Activated CD8-positive, alpha-beta memory T cell treated with anti-CD3 and anti-CD28 coated beads for 36 hours (primary cell): ENCODE measurements around the gene PDLIM3. TPM values are rescaled to one million over a fixed set of nuclear protein-coding genes. Genes with fewer than 3 reads are reported as not detected.

Experiments used
- CTCF ChIA-PET: fragments of 350-600 bp; sonication (Branson Sonifier 250); formaldehyde crosslinking; loops from one replicate; lab custom pipeline; 2021; ENCODE audit warnings: antibody characterized with exemption; lab: Charles Lee
- POLR2A ChIA-PET: fragments of 350-600 bp; sonication (Branson Sonifier 250); formaldehyde crosslinking; loops from one replicate; lab custom pipeline; 2021; ENCODE audit warnings: antibody characterized with exemption; lab: Charles Lee
- total RNA-seq, 2 experiments: library from RNA; stranded (reverse); gene quantifications; one replicate each; pipeline ENCODE4 v1.2.3, GENCODE V29; 2021

PDLIM3 gene, protein sequence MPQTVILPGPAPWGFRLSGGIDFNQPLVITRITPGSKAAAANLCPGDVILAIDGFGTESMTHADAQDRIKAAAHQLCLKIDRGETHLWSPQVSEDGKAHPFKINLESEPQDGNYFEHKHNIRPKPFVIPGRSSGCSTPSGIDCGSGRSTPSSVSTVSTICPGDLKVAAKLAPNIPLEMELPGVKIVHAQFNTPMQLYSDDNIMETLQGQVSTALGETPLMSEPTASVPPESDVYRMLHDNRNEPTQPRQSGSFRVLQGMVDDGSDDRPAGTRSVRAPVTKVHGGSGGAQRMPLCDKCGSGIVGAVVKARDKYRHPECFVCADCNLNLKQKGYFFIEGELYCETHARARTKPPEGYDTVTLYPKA
- not detected for total RNA-seq

DNA sequence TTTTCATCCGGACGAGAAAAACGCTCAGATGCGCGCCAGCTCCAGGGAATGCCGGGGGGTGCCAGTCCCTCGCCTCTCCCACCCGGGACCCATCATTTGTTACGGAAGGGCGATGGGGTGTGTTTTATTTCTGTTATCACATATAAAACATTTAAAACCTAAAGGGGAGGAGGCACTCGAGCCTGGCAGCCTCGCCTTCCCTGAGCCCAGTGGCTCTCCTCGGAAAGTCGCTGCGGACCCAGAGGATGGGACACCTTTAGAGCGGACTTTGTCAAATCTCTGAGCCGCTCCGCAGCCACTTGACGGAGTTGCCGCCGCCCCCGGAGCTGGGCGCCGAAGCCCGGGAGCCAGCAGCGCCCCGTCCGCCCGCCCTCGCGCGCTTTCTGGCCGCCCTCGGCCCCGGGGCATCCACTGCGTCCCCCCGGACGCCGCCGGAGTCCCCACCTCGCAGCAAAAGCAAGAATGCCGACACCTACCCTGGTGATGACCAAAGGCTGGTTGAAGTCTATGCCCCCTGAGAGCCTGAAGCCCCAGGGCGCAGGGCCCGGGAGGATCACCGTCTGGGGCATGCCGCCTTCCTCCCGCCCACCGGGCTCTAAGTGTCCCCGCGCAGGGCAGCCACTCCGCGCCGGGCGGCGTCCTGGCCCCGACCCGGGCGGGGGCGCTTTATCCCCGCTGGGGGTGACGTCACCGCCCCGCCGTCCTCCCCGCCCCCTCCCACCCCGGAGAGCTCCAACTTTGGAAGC lies at the start of gene PDLIM3:
TSS of gene PDLIM3 (minus strand) at position 642 of the 746 bp plus-strand sequence. CDS start at position 569, 73 bp downstream.
- POLR2A ChIA-PET, result no interaction called here
- CTCF ChIA-PET, result interaction anchor here (1.3 kb wide), 1 partner anchor 63 kb away, joined by 3 read pairs; no protein-coding TSS in a partner anchor

DNA sequence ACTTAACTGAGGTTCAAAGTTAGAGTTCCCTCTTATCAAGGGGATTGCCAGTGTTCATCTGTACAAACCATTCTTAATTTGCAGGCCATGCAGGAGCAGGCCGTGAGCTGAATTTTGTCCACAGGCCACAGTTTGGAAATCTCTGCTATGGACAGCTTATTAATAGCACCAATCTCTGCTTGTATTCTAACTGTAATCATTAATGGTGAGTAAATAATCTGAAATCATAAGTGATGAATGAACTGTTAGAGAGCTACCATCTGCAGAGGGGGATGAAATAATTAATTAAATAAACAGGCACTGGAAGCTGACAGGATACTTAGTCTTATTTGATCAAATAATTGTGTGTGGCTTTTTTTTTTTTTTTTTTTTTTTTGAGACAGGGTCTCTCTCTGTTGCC lies 48.5 kb upstream of the PDLIM3 start:
- ChIA-PET CTCF (interaction anchor here (0.7 kb wide), 1 partner anchor 9 kb away, joined by 4 read pairs; no protein-coding TSS in a partner anchor), POLR2A (no interaction called here)

GRCh38 chr4:185582651-185583400 lies 47.5 kb upstream of the PDLIM3 start:
- POLR2A ChIA-PET, result no interaction called here

DNA sequence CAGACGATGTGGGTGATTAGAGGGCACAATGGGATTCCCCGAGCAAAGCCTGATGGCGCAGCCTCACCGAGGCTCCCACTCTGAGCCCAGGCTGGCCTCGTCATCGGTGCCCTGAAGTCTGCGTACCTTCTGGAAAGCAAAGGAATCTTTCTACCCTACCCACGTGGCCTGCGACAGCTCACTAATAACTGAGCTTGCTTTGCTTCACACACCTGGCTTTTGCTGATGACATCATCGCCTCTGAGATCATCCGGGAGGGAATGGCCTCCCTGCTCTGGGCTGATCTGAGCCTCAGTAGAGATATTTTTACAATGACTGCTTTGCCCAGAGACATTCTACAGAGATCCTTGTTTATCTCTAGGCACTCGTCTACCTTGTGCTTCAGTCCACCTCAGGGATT lies 45.4 kb upstream of the PDLIM3 start:
- POLR2A ChIA-PET, result no interaction called here
- CTCF ChIA-PET, result no interaction called here

More at GRCh38 chr4:185582651-185583400, 47.5 kb upstream of the PDLIM3 start:
- CTCF ChIA-PET, result interaction anchor here (1.2 kb wide), 1 partner anchor 15 kb away, joined by 3 read pairs; no protein-coding TSS in a partner anchor

- CTCF ChIA-PET, result no interaction called here
- POLR2A ChIA-PET, result no interaction called here
These were observed 43.0 kb upstream of the PDLIM3 start for GRCh38 chr4:185578284-185578683.

DNA sequence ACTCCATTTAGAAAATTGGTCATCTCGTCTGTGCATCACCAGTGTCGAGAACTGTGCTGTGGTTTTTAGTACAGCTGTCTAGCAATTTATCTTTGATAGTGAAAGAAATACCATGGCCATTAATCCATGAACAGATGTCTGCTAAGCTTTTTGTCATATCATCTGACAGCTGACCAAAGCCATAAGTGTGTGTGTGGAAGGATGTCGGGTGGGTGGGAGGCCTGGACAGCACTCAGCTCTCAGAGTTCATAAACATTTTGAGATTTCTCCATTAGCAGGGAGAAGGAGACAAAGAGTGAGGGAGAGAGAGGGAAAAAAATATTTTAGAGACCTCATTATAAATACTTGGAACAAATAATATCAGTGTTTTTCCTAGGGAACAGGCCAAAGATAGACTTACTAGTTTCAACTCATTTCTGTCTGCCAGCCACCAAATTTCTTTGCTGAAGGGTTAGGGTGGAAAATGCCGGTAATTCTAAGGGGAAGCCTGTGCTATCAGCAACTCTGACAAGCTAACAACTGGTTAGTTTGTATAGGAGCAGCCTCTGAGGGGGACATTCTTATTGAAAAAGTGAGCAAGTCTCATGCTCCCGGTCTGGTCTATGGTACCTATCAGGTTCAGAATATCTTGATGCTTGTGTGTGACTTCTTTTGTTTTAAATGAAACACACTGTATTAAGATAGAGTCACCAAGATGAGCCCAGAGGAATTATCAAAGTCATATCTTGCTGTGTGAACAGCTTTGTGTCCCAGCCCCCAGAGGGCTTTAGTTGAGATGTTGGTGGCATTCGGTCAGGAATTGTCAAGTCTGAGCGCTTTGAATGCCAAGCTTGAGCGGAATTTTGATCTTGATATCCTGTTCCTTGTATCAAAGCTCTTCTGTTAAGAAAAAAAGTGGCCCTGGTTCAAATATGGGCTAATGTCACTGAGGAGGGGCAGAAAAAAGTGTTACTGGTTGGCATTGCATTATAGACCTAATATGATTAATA lies 41.9 kb upstream of the PDLIM3 start:
- POLR2A ChIA-PET, result no interaction called here
- CTCF ChIA-PET, result no interaction called here

DNA sequence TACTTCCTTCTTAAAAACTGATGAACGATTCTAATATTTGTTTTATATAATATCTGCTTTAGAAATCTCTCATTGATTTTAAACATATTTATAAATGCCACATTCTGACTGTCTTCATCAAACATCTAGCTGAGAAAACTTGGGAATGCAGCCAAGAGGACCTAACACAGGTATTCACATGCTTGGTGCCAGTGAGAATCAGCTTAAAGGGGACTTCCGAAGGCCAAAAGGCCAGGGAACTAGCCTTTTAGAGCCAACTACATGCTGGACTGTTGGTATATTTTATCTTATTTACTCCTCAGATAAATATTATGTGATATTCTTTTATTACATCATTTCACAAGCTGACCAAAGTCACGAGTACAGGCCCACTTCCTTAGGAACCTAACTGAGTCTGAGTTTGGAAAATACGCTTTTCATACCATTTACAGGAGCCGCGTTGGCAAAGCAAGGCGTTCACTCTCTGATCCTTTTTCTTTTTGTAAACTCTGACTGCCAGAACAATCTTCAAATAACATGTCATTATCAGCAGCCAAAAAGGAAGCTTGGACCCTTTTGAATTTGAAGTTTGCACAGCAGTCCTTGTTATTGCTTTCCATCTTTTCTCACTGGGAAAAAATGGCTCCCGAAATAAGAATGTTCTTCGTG lies 41.1 kb upstream of the PDLIM3 start:
- CTCF ChIA-PET, result interaction anchor here (0.7 kb wide), 2 partner anchors 434 to 545 kb away, joined by 3 read pairs; partner anchors contain the start of gene SLC25A4
- POLR2A ChIA-PET, result no interaction called here

DNA sequence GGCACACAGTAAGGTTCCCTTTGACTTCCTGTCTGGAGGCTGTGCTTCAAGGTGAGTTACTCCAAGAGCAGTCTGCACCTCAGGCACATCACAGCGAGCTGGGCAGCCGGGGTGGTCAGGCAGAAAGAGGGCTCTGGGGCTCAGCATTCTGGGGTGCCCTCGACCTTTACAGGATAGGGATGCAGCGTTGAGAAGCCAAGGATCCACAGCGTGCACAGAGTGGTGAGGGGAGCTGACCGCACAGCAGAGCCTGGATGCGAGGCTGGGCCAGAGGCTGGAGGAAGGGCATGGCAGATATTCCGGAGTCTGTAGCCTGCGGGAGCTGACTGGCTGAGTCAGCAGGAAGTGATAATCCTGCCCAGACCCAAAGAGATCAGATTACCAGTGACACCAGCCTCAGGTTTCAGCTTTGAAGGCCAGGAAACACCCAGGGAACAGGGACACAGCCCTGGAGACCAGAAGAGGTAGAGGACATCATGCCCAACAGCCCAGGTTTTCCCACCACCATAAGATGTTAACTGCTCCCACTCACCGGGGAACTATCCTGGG lies 38.4 kb upstream of the PDLIM3 start:
- POLR2A ChIA-PET, result no interaction called here
- CTCF ChIA-PET, result no interaction called here

DNA sequence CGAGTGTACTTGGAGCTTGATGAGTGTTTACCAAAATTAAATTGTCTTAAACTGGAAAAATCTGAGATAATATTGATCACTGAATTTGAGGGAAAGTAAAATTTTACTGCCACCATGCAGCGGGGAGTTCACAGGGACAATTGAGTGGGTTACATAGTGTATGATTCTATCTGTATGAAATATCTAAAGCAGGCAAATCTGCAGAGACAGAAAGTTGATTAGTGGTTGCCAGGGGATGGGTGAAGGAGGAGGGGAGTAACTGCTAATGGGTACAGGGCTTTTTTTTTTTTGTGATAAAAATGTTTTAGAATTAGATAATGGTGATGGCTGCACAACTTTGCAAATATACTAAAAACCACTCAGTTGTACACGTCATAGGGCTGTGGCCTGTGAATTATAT lies 35.4 kb upstream of the PDLIM3 start:
- CTCF ChIA-PET, result no interaction called here
- POLR2A ChIA-PET, result no interaction called here

- POLR2A ChIA-PET, result no interaction called here
- CTCF ChIA-PET, result interaction anchor here (0.6 to 1.8 kb wide), 2 partner anchors 94 to 754 kb away, joined by 4 read pairs; no protein-coding TSS in a partner anchor
These were observed 32.4 kb upstream of the PDLIM3 start for GRCh38 chr4:185567381-185568376.

- ChIA-PET CTCF (interaction anchor here (0.6 to 1.8 kb wide), 2 partner anchors 94 to 755 kb away, joined by 4 read pairs; no protein-coding TSS in a partner anchor), POLR2A (no interaction called here)
These were observed 31.7 kb upstream of the PDLIM3 start for GRCh38 chr4:185566972-185567371.

DNA sequence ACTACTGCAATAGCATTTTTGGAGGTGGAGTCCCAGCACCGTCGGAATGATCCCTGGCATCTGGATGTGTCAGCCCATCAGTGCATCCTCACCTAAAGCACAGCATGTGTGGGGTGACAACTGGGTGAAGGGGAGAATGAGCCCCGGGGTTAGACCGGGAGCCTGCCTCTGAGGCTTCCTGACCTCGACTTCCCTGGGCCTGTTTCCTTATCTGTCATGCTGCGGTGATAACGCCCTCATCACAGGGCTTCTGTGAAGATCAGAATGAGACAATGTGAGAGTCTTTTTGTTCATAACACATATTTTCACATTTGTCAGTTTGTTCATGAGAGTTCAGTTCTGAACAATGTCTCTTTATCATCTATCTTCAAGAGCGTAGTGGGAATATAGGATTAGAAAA lies 31.1 kb upstream of the PDLIM3 start:
- CTCF ChIA-PET, result interaction anchor here (1.8 kb wide), 1 partner anchor 93 kb away, joined by 4 read pairs; no protein-coding TSS in a partner anchor

DNA sequence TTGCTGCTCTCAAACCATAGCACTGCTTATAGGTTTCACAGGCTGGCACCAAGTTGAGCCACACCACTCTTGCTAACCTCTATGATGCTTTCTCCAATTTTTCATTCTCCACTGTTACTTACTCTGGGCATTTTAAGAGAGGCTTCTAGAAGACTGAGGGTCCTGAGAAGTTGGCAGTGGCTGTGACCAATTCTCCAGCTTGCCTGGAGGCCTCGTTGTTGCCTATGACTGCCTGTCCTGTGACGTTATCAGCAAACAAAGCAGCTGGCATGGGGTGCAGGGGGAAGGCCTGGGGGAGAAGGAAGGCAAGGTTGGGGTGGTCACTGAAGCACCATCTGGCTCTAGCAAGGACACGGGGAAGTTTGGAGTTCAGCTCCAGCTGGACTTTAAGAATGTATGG lies 30.4 kb upstream of the PDLIM3 start:
- ChIA-PET POLR2A (no interaction called here), CTCF (no interaction called here)

More for the DNA sequence above, 31.1 kb upstream of the PDLIM3 start:
- POLR2A ChIA-PET, result no interaction called here

DNA sequence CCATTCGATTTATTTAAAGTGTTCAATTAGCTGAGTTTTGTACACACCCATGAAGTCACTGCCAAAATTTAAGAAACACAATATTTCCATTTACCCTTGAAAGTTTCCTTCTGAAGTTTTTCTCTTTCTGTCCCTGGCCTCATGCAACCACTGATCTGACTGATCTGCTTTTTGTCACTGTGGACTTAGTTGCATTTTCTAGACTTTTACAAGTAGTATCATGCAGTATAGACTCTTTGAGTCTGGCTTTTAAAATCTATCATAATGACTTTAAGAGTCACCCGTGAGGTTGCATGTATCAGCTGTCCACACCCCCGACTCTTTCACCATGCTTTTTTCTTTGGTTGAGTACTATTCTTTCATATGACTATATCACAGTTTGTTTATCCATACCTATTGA lies 29.0 kb upstream of the PDLIM3 start:
- CTCF ChIA-PET, result no interaction called here
- POLR2A ChIA-PET, result no interaction called here

- POLR2A ChIA-PET, result no interaction called here
These were observed 27.2 kb upstream of the PDLIM3 start for GRCh38 chr4:185562531-185562930.

GRCh38 chr4:185560316-185560715 lies 25.0 kb upstream of the PDLIM3 start:
- POLR2A ChIA-PET, result no interaction called here
- CTCF ChIA-PET, result no interaction called here

More at GRCh38 chr4:185562531-185562930, 27.2 kb upstream of the PDLIM3 start:
- CTCF ChIA-PET, result no interaction called here
